ENCODE results near the gene CDK5RAP3.

The CDK5RAP3 gene

DNA sequence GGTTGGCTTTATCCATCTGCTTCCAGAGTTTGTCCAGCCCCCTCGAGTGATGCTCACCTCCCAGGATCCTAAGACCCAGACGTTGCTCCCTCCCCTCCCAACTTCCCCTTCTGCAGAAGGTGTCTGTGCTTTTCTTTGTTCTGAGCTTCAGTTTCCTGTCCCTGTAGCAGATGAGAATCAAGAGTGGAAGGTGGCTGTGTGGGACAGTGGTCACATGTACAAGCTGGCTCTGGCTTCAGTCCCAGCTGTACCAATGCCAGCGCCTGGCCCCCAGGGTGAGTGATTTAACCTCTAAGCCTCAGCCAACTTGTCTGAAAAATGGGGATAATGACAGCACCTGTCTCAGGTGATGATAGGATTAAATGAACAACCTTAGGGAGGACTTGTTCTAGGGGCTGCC, 21.0 kb upstream of the CDK5RAP3 start:
- peak overlapping the region; percentile 81 for H3K9ac ChIP-seq (ENCODE audit: low read length)
- DNase-seq (ENCODE audit: low read depth) = no peak
- H3K27me3 ChIP-seq (replicated peaks; ENCODE audit: control insufficient read depth, insufficient read depth, low read length) = no peaks in the 10 kb centered on the region

DNA sequence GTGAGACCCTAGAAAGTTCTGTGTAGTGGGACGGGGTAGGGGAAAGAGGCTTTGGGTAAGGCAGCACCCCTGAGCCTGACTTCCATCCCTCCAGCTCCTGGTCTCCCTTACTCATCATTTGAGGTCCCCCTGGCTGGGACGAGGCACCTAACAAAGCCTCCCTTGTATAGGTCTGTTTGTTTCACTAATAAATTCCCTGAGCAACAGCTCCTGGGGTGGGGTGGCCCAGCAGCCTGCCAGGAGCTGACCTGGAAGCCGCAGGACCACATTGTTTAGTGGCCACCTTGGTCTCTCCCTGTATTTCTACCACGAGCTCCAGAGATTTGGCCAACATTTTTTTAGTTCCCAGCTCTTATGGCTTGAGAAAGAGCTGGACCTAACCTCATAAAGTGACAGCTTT, 20.5 kb upstream of the CDK5RAP3 start:
- H3K36me3 ChIP-seq (ENCODE audit: control insufficient read depth, insufficient read depth, low read length, severe bottlenecking) = peaks cover 11% of the 10 kb centered on the region
- peak overlapping the region; percentile 81 for H3K9ac ChIP-seq (ENCODE audit: low read length)
- peaks cover 9% of the 10 kb centered on the region for H3K4me1 ChIP-seq (ENCODE audit: control insufficient read depth, insufficient read depth, low read length)
- no peak for DNase-seq (ENCODE audit: low read depth)
- no peak overlapping the region for H3K4me3 ChIP-seq (ENCODE audit: low read length)
- no peaks in the 10 kb centered on the region for H3K9me3 ChIP-seq (ENCODE audit: control insufficient read depth, low read length)
- no peaks in the 10 kb centered on the region for H3K27me3 ChIP-seq (replicated peaks; ENCODE audit: control insufficient read depth, insufficient read depth, low read length)

More for the DNA sequence above, 21.0 kb upstream of the CDK5RAP3 start:
- Histone ChIP-seq H3K9me3 (ENCODE audit: control insufficient read depth, low read length) (no peaks in the 10 kb centered on the region), H3K4me1 (ENCODE audit: control insufficient read depth, insufficient read depth, low read length) (peaks cover 8% of the 10 kb centered on the region), H3K36me3 (ENCODE audit: control insufficient read depth, insufficient read depth, low read length, severe bottlenecking) (peaks cover 16% of the 10 kb centered on the region), H3K4me3 (ENCODE audit: low read length) (peak overlapping the region; percentile 69)

- Histone ChIP-seq H3K9me3 (ENCODE audit: control insufficient read depth, low read length) (no peaks in the 10 kb centered on the region), H3K36me3 (ENCODE audit: control insufficient read depth, insufficient read depth, low read length, severe bottlenecking) (no peaks in the 10 kb centered on the region), H3K9ac (ENCODE audit: low read length) (no peak overlapping the region), H3K27me3 (replicated peaks; ENCODE audit: control insufficient read depth, insufficient read depth, low read length) (no peaks in the 10 kb centered on the region), H3K4me3 (ENCODE audit: low read length) (no peak overlapping the region), H3K4me1 (ENCODE audit: control insufficient read depth, insufficient read depth, low read length) (peaks cover 11% of the 10 kb centered on the region)
- no peak for DNase-seq (ENCODE audit: low read depth)
Observed at GRCh38 chr17:47952171-47953021, 18.5 kb upstream of the CDK5RAP3 start.

- DNase-seq (ENCODE audit: low read depth) = no peak
- H3K4me3 ChIP-seq (ENCODE audit: low read length) = no peak overlapping the region
Observed at GRCh38 chr17:47953909-47954308, 17.0 kb upstream of the CDK5RAP3 start.

DNA sequence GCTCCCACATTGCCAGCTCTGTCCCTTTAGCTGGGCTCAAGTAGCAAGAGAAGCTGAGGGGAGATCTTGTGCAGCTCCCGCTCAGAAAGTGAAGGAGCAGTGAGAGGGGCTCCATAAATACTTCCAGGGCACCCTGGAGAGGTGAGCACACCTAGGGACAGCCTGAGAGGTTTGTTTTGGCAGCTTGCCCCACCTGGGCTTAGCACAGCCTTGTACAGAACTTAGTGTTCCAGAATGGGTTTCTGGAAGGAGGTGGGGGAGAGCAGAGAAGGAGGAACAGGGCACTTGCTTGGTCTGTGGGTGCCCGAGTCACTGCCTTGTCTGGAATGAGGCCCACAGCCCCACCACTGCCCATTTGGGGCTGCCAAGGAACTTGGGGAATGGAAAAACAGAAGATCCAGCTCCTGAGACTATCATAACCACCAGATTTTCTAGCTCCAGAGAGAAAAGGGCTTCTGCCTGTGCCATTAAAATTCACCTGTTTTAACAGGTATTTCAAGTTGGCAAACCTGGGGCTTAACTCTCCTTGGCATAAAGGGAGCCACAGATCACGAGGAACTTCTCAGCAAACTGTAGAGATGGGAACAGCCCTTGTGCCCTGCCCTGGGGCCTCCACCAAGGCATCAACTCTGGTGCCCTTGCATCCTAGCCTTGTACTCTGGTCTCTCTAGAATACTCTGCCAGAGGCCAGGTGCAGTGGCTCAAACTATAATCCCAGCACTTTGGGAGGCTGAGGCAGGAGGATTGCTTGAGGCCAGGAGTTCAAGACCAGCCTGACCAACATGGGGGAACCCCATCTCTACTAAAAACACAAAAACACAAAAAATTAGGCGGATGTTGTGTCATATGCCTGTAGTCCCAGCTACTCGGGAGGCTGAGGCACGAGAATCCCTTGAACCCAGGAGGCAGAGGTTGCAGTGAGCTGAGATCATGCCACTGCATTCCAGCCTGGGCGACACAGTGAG, 15.1 kb upstream of the CDK5RAP3 start:
- no peak overlapping the region for H3K9ac ChIP-seq (ENCODE audit: low read length)
- peaks cover 3% of the 10 kb centered on the region for H3K4me1 ChIP-seq (ENCODE audit: control insufficient read depth, insufficient read depth, low read length)
- no peak for DNase-seq (ENCODE audit: low read depth)
- H3K9me3 ChIP-seq (ENCODE audit: control insufficient read depth, low read length) = no peaks in the 10 kb centered on the region
- no peaks in the 10 kb centered on the region for H3K36me3 ChIP-seq (ENCODE audit: control insufficient read depth, insufficient read depth, low read length, severe bottlenecking)
- H3K27me3 ChIP-seq (replicated peaks; ENCODE audit: control insufficient read depth, insufficient read depth, low read length) = peaks cover 3% of the 10 kb centered on the region
- no peak overlapping the region for H3K4me3 ChIP-seq (ENCODE audit: low read length)

More at GRCh38 chr17:47953909-47954308, 17.0 kb upstream of the CDK5RAP3 start:
- H3K9me3 ChIP-seq (ENCODE audit: control insufficient read depth, low read length) = no peaks in the 10 kb centered on the region
- H3K27me3 ChIP-seq (replicated peaks; ENCODE audit: control insufficient read depth, insufficient read depth, low read length) = peaks cover under 1% of the 10 kb centered on the region
- H3K36me3 ChIP-seq (ENCODE audit: control insufficient read depth, insufficient read depth, low read length, severe bottlenecking) = no peaks in the 10 kb centered on the region
- peaks cover 11% of the 10 kb centered on the region for H3K4me1 ChIP-seq (ENCODE audit: control insufficient read depth, insufficient read depth, low read length)
- no peak overlapping the region for H3K9ac ChIP-seq (ENCODE audit: low read length)

DNA sequence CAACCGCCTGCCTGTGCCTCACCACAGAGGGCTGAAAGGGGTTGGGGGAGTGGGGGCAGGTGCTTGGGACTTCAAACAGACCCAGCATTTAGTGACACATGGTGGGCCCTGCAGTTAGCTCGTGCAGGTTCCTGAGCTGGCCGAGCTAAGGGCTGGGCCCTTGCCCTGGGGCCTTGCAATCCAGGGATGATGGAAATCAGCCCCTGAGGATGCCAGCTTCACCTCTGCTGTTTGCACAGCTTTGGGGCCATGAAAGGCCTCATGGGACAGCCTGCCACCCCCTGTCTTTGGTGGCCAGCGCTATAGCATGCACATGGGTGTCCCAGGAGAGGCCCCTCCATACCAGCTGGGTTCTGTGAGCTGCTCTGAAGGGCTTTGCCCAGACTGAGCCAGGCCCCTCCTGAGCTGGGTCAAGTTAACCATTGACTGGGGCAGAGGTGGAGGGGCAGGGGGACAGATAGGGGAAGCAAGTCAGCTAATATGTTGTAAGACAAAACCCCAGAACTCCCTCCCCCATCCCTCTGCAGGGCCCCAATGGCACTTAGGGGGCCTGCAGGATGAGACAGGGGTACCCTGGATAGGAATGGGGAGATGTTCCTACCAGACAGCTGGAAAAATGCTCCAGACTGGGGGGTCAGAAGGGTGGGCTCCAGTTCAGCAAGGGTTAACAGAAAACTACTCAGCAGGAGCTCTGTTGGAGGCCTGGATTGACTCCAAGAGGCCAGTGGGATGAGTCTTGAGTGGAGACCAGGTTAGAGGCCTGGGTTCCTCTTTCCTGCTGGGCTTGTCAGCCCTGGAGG, 13.9 kb upstream of the CDK5RAP3 start:
- H3K4me3 ChIP-seq (ENCODE audit: low read length) = no peak overlapping the region
- H3K4me1 ChIP-seq (ENCODE audit: control insufficient read depth, insufficient read depth, low read length) = peaks cover 3% of the 10 kb centered on the region
- no peak for DNase-seq (ENCODE audit: low read depth)
- H3K36me3 ChIP-seq (ENCODE audit: control insufficient read depth, insufficient read depth, low read length, severe bottlenecking) = no peaks in the 10 kb centered on the region
- no peak overlapping the region for H3K9ac ChIP-seq (ENCODE audit: low read length)
- H3K27me3 ChIP-seq (replicated peaks; ENCODE audit: control insufficient read depth, insufficient read depth, low read length) = peaks cover 3% of the 10 kb centered on the region
- peaks cover 5% of the 10 kb centered on the region for H3K9me3 ChIP-seq (ENCODE audit: control insufficient read depth, low read length)

DNA sequence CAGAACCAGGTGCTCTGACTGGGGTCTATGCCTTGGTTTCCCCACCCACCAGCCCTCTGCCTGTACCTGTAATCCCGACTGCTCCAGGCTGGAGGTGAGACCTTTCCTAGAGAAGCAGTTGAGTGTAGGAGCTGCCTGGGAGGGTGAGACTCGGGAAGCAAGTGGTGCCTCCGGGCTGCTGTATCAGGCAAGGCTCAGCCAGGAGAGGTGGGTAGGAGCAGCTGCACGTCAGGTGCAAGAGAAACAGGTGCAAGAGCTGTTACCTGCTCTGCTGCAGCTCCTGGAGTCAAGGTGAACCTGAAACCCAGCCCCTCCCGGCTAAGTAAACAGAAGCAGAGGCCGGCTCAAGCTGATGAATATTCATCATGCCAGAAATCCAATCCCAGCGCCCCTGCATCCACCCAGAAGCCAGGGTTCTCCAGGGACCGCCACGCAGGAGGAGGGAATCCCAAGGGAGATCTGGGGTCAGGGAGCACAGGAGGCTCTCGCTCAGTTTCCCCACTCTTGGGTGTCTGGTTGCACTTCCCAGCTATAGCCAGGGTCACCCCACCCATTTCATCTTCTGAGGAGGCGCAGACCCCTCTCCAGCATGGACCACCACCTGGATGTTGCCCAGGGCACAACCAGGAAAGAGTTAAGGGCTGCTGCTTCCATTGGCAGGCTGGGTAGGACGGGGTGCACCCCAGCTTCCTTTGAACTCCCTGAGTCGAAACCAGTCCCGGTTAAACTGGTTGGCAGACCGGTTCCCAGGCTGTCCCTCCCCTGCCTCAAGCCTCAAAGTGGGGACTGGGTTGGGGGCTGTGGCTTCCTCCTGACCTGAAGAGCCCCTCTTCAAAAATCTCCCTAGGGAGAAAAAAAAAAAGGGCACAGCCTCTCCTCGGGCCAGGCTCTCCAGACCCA, 13.1 kb upstream of the CDK5RAP3 start, which contains the start of gene PRR15L:
TSS of gene PRR15L (minus strand) at position 293 of the 900 bp plus-strand sequence. CDS start 4,649 bp downstream, outside the sequence.
- Histone ChIP-seq H3K36me3 (ENCODE audit: control insufficient read depth, insufficient read depth, low read length, severe bottlenecking) (no peaks in the 10 kb centered on the region), H3K4me3 (ENCODE audit: low read length) (no peak within 1 kb of the TSS), H3K9me3 (ENCODE audit: control insufficient read depth, low read length) (peaks cover 5% of the 10 kb centered on the region), H3K27me3 (replicated peaks; ENCODE audit: control insufficient read depth, insufficient read depth, low read length) (peaks cover 3% of the 10 kb centered on the region), H3K9ac (ENCODE audit: low read length) (no peak within 1 kb of the TSS), H3K4me1 (ENCODE audit: control insufficient read depth, insufficient read depth, low read length) (peaks cover 3% of the 10 kb centered on the region)
- no peak for DNase-seq (ENCODE audit: low read depth)

- DNase-seq (ENCODE audit: low read depth) = no peak
- H3K9me3 ChIP-seq (ENCODE audit: control insufficient read depth, low read length) = peaks cover 5% of the 10 kb centered on the region
- H3K4me3 ChIP-seq (ENCODE audit: low read length) = no peak overlapping the region
- peaks cover 3% of the 10 kb centered on the region for H3K27me3 ChIP-seq (replicated peaks; ENCODE audit: control insufficient read depth, insufficient read depth, low read length)
- H3K4me1 ChIP-seq (ENCODE audit: control insufficient read depth, insufficient read depth, low read length) = peaks cover 3% of the 10 kb centered on the region
- no peak overlapping the region for H3K9ac ChIP-seq (ENCODE audit: low read length)
- no peaks in the 10 kb centered on the region for H3K36me3 ChIP-seq (ENCODE audit: control insufficient read depth, insufficient read depth, low read length, severe bottlenecking)
Observed at GRCh38 chr17:47959825-47960655, 10.9 kb upstream of the CDK5RAP3 start.

- H3K4me1 ChIP-seq (ENCODE audit: control insufficient read depth, insufficient read depth, low read length) = peaks cover 11% of the 10 kb centered on the region
- H3K36me3 ChIP-seq (ENCODE audit: control insufficient read depth, insufficient read depth, low read length, severe bottlenecking) = no peaks in the 10 kb centered on the region
- DNase-seq (ENCODE audit: low read depth) = no peak
Observed at GRCh38 chr17:47961406-47961805, 9.5 kb upstream of the CDK5RAP3 start.

More at GRCh38 chr17:47961406-47961805, 9.5 kb upstream of the CDK5RAP3 start:
- Histone ChIP-seq H3K9ac (ENCODE audit: low read length) (no peak overlapping the region), H3K4me3 (ENCODE audit: low read length) (no peak overlapping the region), H3K9me3 (ENCODE audit: control insufficient read depth, low read length) (peaks cover 5% of the 10 kb centered on the region), H3K27me3 (replicated peaks; ENCODE audit: control insufficient read depth, insufficient read depth, low read length) (peaks cover 3% of the 10 kb centered on the region)

Data from adipocyte (in vitro differentiated cells).